ENCODE measurements around the gene ZNF146. TPM values are rescaled to one million over a fixed set of nuclear protein-coding genes. Genes with fewer than 3 reads are reported as not detected.
"Not testable (repeated sequence)": the region's sequence is repeated elsewhere in the genome, so short reads cannot be mapped to it uniquely, and the experiment has no call there.

The ZNF146 gene
- polyA plus RNA-seq, 4 donors: 121 to 157 (median 154) TPM

GRCh38 chr19:36268081-36268480, 53.2 kb downstream of the ZNF146 start:
- not testable (repeated sequence) for DNase-seq (ENCODE audit: low read depth in 4 of 4, low spot score in 3 of 4)

- DNase-seq (ENCODE audit: low read depth in 4 of 4, low spot score in 3 of 4): not testable (repeated sequence)
Measured at GRCh38 chr19:36268591-36268990, 53.7 kb downstream of the ZNF146 start.

- DNase-seq (ENCODE audit: low read depth in 4 of 4, low spot score in 3 of 4): not testable (repeated sequence)
Measured at GRCh38 chr19:36269295-36269694, 54.4 kb downstream of the ZNF146 start.

Other genes with a start within 250 kb of the ZNF146 start
- 10 to 100 TPM; 12.7 to 18.6 (median 13.2) TPM for gene SDHAF1, start 219.9 kb upstream of the ZNF146 start, polyA plus RNA-seq (ENCODE audit: insufficient read length in 4 of 4)
- 10 to 100 TPM; 10.2 to 13.5 (median 11.9) TPM for gene SYNE4, start 206.3 kb upstream of the ZNF146 start, polyA plus RNA-seq (ENCODE audit: insufficient read length in 4 of 4)
- 10 to 100 TPM; 13.8 to 18.5 (median 15.2) TPM for gene ALKBH6, start 200.9 kb upstream of the ZNF146 start, polyA plus RNA-seq (ENCODE audit: insufficient read length in 4 of 4)
- gene CLIP3, start 182.2 kb upstream of the ZNF146 start, polyA plus RNA-seq (ENCODE audit: insufficient read length in 4 of 4): 10 to 100 TPM; 51.9 to 65.4 (median 58.4) TPM
- gene THAP8, start 160.8 kb upstream of the ZNF146 start, polyA plus RNA-seq (ENCODE audit: insufficient read length in 4 of 4): 10 to 100 TPM; 11.6 to 17.0 (median 12.3) TPM
- 1 to 10 TPM; 3.6 to 5.1 (median 4.6) TPM for gene WDR62, start 160.2 kb upstream of the ZNF146 start, polyA plus RNA-seq (ENCODE audit: insufficient read length in 4 of 4)
- under 1 TPM in 1 of 4 donors, not detected in 3; 0.16 TPM for gene OVOL3, start 104.0 kb upstream of the ZNF146 start, polyA plus RNA-seq (ENCODE audit: insufficient read length in 4 of 4)
- 10 to 100 TPM; 43.2 to 61.0 (median 48.4) TPM for gene POLR2I, start 100.2 kb upstream of the ZNF146 start, polyA plus RNA-seq (ENCODE audit: insufficient read length in 4 of 4)
- 100 to 1,000 TPM; 105 to 138 (median 117) TPM for gene TBCB, start 99.6 kb upstream of the ZNF146 start, polyA plus RNA-seq (ENCODE audit: insufficient read length in 4 of 4)
- gene CAPNS1, start 75.0 kb upstream of the ZNF146 start, polyA plus RNA-seq (ENCODE audit: insufficient read length in 4 of 4): 100 to 1,000 TPM; 573 to 633 (median 612) TPM
- gene COX7A1, start 62.7 kb upstream of the ZNF146 start, polyA plus RNA-seq (ENCODE audit: insufficient read length in 4 of 4): 10 to 100 TPM; 25.6 to 30.2 (median 26.9) TPM
- 1 to 10 TPM; 5.4 to 6.9 (median 6.3) TPM for gene ZNF565, start 441 bp upstream of the ZNF146 start, polyA plus RNA-seq (ENCODE audit: insufficient read length in 4 of 4)
- gene ZFP14, start 164.1 kb downstream of the ZNF146 start, polyA plus RNA-seq (ENCODE audit: insufficient read length in 4 of 4): 10 to 100 TPM; 10.7 to 14.0 (median 13.5) TPM
- 10 to 100 TPM; 13.2 to 16.8 (median 16.0) TPM for gene ZFP82, start 203.5 kb downstream of the ZNF146 start, polyA plus RNA-seq (ENCODE audit: insufficient read length in 4 of 4)

Measured in right renal pelvis (tissue), 4 donors.